HG02943 (cell line): ENCODE data around the gene CAPZB.

Experiments used
- ATAC-seq: cut with Tn5 transposase; IDR thresholded peaks from one replicate; pipeline ENCODE4 v1.9.1; 2021; ENCODE audit warnings: mild to moderate bottlenecking, low read depth, moderate library complexity; ENCODE audit not compliant: unreplicated experiment

CAPZB gene

GRCh38 chr1:19450811-19451515, 34.4 kb downstream of the CAPZB start:
- no peak for ATAC-seq

DNA sequence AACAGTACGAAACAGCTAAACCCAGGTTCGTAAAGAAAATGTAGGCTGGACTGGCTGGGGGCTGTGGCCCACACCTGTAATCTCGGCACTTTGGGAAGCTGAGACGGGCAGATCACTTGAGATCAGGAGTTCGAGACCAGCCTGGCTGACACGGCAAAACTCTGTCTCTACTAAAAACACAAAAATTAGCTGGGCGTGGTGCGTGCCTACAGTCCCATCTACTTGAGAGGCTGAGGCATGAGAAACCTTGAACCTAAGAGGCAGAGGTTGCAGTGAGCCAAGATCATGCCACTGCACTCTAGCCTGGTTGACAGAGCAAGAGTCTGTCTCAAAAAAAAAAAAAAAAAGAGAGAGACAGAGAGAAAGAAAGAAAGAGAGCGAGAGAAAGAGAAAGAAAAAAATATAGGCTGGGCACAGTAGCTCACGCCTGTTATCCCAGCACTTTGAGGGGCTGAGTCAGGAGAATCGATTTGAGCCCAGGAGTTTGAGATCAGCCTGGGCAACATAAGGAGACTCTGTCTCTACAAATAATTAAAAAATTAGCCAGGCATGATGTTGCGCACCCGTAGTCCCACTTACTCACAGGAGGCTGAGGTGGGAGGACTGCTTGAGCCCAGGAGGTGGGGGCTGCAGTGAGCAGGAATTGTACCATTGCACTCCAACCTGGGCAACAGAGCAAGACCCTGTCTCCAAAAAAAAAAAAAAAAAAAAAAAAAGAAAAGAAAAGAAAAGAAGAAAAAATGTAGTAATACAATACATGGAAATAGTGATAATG, 35.7 kb downstream of the CAPZB start:
- no peak for ATAC-seq

DNA sequence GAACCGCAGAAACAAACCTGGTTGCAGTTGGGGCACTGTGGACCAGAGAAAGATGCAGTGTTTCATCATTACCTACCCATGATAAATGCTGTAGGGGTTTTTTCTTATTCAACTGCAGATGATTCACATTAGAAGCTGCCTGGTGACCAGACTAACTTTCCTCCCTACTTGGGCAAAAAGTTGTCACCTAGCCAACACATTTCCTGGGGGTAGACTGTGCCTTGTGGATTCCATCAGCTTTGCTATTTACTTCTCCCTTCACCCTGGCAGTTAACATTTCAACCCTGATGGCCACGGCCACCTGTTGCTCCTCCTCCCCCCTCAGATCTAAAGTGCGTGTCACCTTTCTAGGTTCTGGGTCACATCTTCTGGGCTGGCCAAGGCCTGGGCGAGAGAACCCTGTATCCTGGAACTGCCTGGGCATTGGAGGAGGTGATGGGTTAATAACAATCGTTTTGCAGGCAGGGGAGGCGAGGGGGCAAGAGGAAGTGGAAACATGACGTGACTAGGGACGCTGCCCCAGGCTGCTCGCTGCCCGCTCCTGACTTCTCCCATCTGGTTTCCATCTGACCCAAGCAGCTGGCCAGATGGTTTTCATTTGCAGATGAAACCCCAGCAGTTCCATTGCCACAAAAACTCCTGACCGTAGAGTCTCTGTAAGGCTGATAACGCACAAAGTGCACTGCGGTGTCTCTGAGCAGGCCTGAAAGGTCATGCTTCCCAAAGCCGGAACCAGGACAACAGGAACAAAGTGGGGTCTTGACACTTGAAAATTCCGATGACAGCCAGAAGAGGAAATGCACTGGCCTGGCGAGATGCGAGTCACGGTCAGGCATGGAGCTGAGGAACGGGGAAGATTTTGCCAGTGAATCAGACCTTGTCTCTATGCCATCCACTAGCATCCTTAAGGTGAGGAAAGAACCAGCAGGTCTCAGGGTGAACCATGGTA, 36.6 kb downstream of the CAPZB start:
- ATAC-seq = no peak

DNA sequence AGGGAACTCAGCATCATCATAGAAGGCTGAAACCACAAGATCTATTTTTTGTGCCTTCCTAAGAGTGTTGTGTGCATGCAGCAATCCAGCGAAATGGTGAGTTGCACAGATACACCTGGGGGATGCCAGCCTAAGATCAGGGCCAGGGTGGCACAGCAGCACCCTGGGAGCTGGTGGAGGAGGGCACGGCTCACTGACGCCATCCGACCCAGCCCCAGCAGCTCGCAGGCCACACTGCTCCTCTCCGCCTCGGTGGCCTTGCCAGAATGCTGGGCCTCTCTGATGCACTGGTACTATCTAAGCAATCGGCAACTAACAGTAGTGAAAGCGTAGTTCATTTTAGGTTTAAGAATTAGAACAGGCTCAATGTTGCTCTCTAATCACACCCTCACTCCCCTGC, 37.8 kb downstream of the CAPZB start:
- no peak for ATAC-seq

DNA sequence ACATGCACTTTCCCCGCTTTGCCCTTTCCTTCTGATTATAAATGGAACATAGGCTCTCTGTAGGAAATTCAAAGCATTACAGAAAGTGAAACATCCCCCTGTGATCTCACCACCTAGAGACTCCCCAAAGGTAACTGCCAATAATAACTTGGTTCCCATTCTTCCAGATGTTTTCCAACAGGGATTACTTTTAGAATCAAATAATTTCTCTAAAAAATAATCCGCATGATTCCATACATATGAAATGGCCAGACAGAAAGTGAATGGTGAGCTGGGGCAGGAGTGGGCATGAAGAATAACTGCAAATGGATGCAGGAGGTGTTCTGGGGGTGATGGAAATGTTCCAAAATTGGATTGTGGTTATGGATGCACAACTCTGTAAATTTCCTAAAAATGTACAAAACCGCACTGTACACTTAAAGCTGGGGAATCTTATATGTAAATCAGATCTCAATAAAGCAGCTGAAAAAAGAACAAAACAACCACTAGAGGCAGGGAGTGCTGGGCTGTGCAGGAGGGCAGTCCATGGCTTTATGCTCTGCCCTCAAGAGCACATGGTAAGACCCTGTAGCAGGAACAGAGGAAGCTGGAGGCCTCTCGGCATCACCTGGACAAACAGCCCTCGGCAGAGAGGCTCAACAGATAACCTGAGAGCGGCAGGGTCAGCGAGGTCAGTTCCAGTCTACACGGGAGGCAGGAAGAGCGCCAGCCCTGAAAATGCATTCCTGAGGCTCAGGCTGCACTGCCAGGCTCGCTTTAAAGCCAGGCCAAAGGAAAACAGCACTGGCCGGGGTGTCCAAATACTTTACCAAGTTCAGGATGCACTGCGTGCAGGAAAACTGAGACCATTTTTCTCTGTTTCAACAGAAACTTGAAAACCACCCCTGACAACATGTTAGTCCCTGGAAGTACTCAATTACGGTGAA, 39.7 kb downstream of the CAPZB start:
- ATAC-seq = no peak

GRCh38 chr1:19444296-19445021, 40.9 kb downstream of the CAPZB start:
- no peak for ATAC-seq

GRCh38 chr1:19443326-19443725, 42.0 kb downstream of the CAPZB start:
- no peak for ATAC-seq

- no peak for ATAC-seq
Observed at GRCh38 chr1:19442154-19443096, 42.9 kb downstream of the CAPZB start.

DNA sequence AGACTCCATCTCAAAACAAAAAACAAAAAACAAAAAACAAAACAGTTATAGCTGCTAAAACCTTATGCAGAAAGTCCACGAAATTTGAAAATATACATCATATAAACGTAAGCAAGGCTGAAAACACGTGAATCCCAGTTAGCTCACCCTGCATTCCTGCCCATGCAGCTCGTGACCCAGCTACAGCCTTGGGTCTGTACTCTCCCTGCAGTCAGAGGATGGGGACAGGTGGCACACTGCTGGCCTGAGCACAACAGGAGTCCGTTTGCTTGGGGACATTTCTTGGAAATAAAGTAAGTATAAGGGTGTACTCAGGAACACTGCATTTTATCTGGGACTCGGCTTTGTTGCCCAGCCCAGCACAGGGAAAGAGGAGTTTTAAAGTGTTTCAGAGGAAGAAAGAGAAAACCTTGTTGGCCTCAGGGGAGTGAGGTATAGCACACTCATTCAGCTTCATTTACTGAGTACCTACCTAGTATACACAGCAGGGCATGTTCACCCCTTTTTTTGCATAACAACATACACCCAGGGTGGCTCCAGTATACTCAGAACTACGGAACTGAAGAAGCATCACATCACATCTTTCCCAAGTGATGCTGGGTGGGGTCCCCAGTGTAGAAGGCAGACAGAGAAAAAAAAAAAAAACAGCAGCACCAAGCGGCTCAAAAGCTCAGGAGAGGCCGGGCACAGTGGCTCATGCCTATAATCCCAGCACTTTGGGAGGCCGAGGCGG, 44.1 kb downstream of the CAPZB start:
- ATAC-seq = no peak

DNA sequence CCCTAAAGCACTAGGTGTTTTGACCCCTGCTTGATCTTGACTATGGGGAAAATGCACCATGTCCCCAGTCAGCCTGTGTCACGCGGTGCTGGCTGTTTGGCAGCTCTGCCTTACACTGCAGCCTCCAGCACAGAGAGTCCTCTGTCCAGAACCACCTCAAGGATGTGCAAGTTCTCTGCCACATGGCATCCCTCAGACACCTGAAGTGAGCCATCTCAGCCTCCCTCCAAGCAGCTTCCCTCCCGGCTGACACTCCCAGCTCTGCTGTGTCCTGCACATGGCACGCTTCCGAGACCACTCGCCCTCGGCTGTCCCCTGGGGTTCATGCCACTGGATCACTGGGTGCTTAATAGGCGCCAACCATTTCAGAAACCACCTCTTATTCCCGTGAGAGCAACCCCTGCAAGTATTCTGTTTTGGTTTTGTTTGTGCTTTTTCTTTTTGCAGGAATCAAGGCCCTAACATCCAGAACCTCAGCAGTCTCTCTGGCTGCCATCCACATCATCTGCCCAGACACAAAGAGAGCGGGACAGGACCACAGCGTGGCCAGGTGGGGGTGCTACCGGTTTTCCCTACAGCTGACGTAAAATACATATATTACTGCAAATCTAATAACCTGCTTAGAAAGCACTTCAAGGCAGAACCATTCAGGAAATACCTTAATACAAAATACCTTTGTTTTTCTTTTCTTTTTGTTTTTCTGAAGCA, 45.7 kb downstream of the CAPZB start:
- no peak for ATAC-seq

GRCh38 chr1:19438516-19439195, 46.7 kb downstream of the CAPZB start:
- no peak for ATAC-seq

GRCh38 chr1:19437891-19438294, 47.4 kb downstream of the CAPZB start:
- no peak for ATAC-seq

- ATAC-seq = no peak
Observed at GRCh38 chr1:19436716-19437476, 48.4 kb downstream of the CAPZB start.

DNA sequence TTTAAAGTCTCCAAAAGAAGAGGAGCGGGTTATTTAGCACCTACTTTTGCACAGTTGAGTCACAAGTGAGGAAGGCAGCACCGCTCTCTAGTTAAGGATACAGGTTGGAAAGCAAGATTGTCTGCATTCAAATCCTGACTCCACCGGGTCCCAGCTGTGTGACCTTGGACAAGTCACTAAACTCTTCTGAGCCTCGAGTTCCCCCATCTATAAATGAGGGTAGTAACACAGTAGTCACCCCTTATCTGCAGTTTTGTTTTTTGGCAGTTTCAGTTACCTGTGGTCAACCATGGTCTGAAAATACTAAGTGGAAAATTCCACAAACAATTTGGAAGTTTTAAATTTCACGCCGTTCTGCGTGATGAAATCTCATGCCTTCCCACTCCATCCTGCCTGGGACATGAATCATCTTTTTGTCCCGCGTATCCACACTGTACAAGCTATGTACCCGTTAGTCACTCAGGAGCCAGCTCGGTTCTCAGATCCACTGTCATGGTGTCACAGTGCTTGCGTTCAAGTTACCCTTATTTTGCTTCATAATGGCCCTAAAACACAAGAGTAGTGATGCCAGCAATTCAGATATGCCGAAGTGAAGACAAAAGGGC, 49.4 kb downstream of the CAPZB start:
- ATAC-seq = no peak

GRCh38 chr1:19435181-19435580, 50.2 kb downstream of the CAPZB start:
- no peak for ATAC-seq
